Peyer's patch (tissue), 4 donors: ENCODE measurements around the gene SPTAN1.

Experiments used
- CTCF ChIP-seq, 6 experiments: fragments of 450-650 bp in 4 of 6; fragments of 200-600 bp in 2 of 6; sonication (generic) in 1 of 6; IDR thresholded peaks; one replicate each; pipeline ENCODE4 v1.5.1; 2017 to 2019; ENCODE audit warnings: antibody characterized with exemption in 6 of 6, mild to moderate bottlenecking in 3 of 6, moderate library complexity in 1 of 6
- POLR2A ChIP-seq, 2 donors: fragments of 450-650 bp; IDR thresholded peaks; one replicate each; pipeline ENCODE4 v1.5.1; 2017; ENCODE audit warnings: antibody characterized with exemption in 2 of 2, mild to moderate bottlenecking in 2 of 2, moderate library complexity in 2 of 2

- TF ChIP-seq CTCF (IDR thresholded peaks at IDR 0.05) (peak in 4 of 6 experiments; percentile 19 to 47 (median 42)), POLR2A (IDR thresholded peaks at IDR 0.05) (peak; percentile 96 to 99)
Observed at GRCh38 chr9:128552153-128552743, at the start of gene SPTAN1.
